HEK293 (cell line): ENCODE results near the gene PDLIM5.

Experiments
- CTCF ChIA-PET: fragments of 350-600 bp; formaldehyde crosslinking; extraction: SDS; loops from one replicate; lab custom pipeline; 2021; ENCODE audit warnings: antibody characterized with exemption; lab: Yijun Ruan, JAX
- POLR2A ChIA-PET: fragments of 300-600 bp; formaldehyde crosslinking; extraction: SDS; loops from one replicate; lab custom pipeline; 2020; ENCODE audit warnings: antibody characterized with exemption, inconsistent platforms; lab: Yijun Ruan, JAX
- H3K27ac ChIP-seq: fragments of 200-500 bp; sonication (Bioruptor generic); 2 replicates; pipeline ENCODE4 v1.5.1; 2014; ENCODE audit warnings: low read depth, low read length, control low read depth, inconsistent platforms; ENCODE audit errors: extremely low read depth
- H3K36me3 ChIP-seq, 2 experiments: fragments of 200-500 bp in 1 of 2; sonication (Bioruptor generic) in 1 of 2; 1 replicate in 1 of 2; 2 replicates in 1 of 2; pipeline ENCODE4 v1.5.1; 2014 to 2017; ENCODE audit warnings: inconsistent platforms in 2 of 2, low read length in 2 of 2; ENCODE audit not compliant: control insufficient read depth in 2 of 2, insufficient read depth in 1 of 2
- H3K4me1 ChIP-seq: fragments of 200-500 bp; sonication (Bioruptor generic); 2 replicates; pipeline ENCODE4 v1.5.1; 2014; ENCODE audit warnings: mild to moderate bottlenecking, low read length, inconsistent platforms; ENCODE audit not compliant: control insufficient read depth, insufficient read depth
- H3K4me3 ChIP-seq: 2 replicates; pipeline ENCODE4 v1.5.1; 2011; ENCODE audit warnings: low read depth, mild to moderate bottlenecking, control low read depth, low read length, moderate library complexity
- H3K9me3 ChIP-seq: fragments of 200-500 bp; sonication (Bioruptor generic); 2 replicates; pipeline ENCODE4 v1.5.1; 2014; ENCODE audit warnings: low read depth, low read length, inconsistent platforms; ENCODE audit not compliant: control insufficient read depth, insufficient read depth
- OVOL3 ChIP-seq: fragments of 450-650 bp; formaldehyde crosslinking; IDR thresholded peaks from 2 replicates; pipeline ENCODE4 v1.5.1; 2016; ENCODE audit warnings: missing biosample characterization, missing genetic modification characterization
- ZBTB21 ChIP-seq: fragments of 450-650 bp; formaldehyde crosslinking; IDR thresholded peaks from 2 replicates; pipeline ENCODE4 v1.5.1; 2017; ENCODE audit warnings: missing biosample characterization, missing genetic modification characterization
- ZFP41 ChIP-seq: fragments of 450-650 bp; formaldehyde crosslinking; IDR thresholded peaks from 2 replicates; pipeline ENCODE4 v1.5.1; 2016; ENCODE audit warnings: missing biosample characterization, missing genetic modification characterization, borderline replicate concordance
- ZNF23 ChIP-seq: fragments of 450-650 bp; formaldehyde crosslinking; IDR thresholded peaks from 2 replicates; pipeline ENCODE4 v1.5.1; 2016; ENCODE audit warnings: missing biosample characterization, missing genetic modification characterization, borderline replicate concordance
- ZNF266 ChIP-seq: fragments of 450-650 bp; formaldehyde crosslinking; IDR thresholded peaks from 2 replicates; pipeline ENCODE4 v1.5.1; 2016; ENCODE audit warnings: missing biosample characterization, missing genetic modification characterization, low read depth
- ZNF335 ChIP-seq: fragments of 450-650 bp; formaldehyde crosslinking; conservative IDR thresholded peaks from 2 replicates; pipeline ENCODE4 v1.5.1; 2016; ENCODE audit warnings: missing biosample characterization, missing genetic modification characterization
- ZNF561 ChIP-seq: fragments of 450-650 bp; IDR thresholded peaks from 2 replicates; pipeline ENCODE4 v1.5.1; 2018; ENCODE audit warnings: missing biosample characterization, missing genetic modification characterization, borderline replicate concordance
- ZNF585B ChIP-seq: fragments of 450-650 bp; formaldehyde crosslinking; IDR thresholded peaks from 2 replicates; pipeline ENCODE4 v1.5.1; 2016; ENCODE audit warnings: missing biosample characterization, missing genetic modification characterization
- ZNF624 ChIP-seq: fragments of 450-650 bp; formaldehyde crosslinking; IDR thresholded peaks from 2 replicates; pipeline ENCODE4 v1.5.1; 2017; ENCODE audit warnings: missing biosample characterization, missing genetic modification characterization
- ZNF639 ChIP-seq: fragments of 450-650 bp; formaldehyde crosslinking; IDR thresholded peaks from 2 replicates; pipeline ENCODE4 v1.5.1; 2016; ENCODE audit warnings: missing biosample characterization, missing genetic modification characterization
- ZNF785 ChIP-seq: fragments of 450-650 bp; formaldehyde crosslinking; IDR thresholded peaks from 2 replicates; pipeline ENCODE4 v1.5.1; 2016; ENCODE audit warnings: missing biosample characterization, missing genetic modification characterization
- ZNF791 ChIP-seq: fragments of 450-650 bp; formaldehyde crosslinking; IDR thresholded peaks from 2 replicates; pipeline ENCODE4 v1.5.1; 2016; ENCODE audit warnings: missing biosample characterization, missing genetic modification characterization
- TF ChIP-seq, protein P1 (sequence below): fragments of 450-650 bp; IDR thresholded peaks from 2 replicates; pipeline ENCODE4 v1.5.1; 2018; ENCODE audit warnings: missing biosample characterization, missing genetic modification characterization
- TF ChIP-seq, protein P2 (sequence below): fragments of 450-650 bp; formaldehyde crosslinking; IDR thresholded peaks from 2 replicates; pipeline ENCODE4 v1.5.1; 2016; ENCODE audit warnings: missing biosample characterization, missing genetic modification characterization
- TF ChIP-seq, protein P3 (sequence below): fragments of 450-650 bp; formaldehyde crosslinking; IDR thresholded peaks from 2 replicates; pipeline ENCODE4 v1.5.1; 2017; ENCODE audit warnings: missing biosample characterization, missing genetic modification characterization
- TF ChIP-seq, protein P4 (sequence below): fragments of 450-650 bp; formaldehyde crosslinking; IDR thresholded peaks from 2 replicates; pipeline ENCODE4; 2016; ENCODE audit warnings: missing biosample characterization, missing genetic modification characterization

The PDLIM5 gene

DNA sequence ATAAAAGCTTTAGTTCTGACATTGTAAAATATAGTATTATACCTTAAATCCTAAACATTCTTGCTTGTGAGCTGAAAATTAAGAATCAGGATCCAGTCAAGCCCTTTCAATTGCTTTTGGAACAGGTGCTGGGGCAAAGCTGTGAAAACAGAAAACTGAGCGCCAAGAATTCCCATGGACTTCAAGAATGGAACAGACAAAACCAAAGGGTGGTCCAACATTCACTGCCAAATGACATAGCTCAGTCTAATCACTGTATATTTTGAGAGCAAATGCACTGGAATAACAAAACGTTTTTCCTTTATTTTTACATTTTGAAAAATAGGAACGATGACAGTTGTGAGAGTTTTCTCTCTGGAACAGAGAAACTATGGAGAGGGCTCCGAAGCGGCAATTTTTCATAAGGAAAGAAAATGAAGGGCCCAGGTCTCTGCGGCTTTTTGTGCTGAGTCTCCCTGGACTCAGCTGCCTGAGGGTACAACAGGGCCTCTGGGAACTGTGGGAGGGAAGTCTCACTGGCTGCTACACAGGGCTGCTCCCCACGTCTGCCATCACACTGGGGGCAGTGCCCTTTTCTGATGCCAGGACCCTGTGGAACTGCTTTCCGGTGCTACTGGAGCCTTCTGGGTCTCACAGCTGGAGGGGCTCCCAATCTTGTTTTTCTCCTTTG is 250.0 kb downstream of the PDLIM5 start:
- POLR2A ChIA-PET, result no interaction called here
- no peak overlapping the region for H3K4me3 ChIP-seq
- CTCF ChIA-PET, result interaction anchor here (0.6 to 0.9 kb wide), 2 partner anchors 9 to 311 kb away, joined by 3 to 4 read pairs; no protein-coding TSS in a partner anchor

DNA sequence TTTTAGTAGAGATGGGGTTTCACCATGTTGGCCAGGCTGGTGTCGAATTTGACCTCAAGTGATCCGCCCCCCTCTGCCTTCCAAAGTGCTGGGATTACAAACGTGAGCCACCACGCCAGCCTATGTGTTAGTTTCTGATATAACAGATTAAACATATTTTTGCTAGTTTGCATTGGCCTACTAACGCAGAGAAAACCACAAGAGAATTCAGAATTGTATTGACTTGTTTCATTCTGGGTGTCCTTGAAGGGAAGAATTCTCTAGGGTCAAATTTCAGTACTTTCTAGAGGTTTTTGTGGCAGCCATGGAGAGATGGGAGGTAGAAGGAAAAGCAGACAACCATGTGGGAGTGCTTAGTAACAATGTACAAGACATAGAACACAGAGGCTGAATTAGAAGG is 259.9 kb downstream of the PDLIM5 start:
- TF ChIP-seq ZNF335 (tag by site-specific recombination), result 0 out of 2 replicates have a peak, but pooled peaks have one; percentile 16
- TF ChIP-seq, protein P1, sequence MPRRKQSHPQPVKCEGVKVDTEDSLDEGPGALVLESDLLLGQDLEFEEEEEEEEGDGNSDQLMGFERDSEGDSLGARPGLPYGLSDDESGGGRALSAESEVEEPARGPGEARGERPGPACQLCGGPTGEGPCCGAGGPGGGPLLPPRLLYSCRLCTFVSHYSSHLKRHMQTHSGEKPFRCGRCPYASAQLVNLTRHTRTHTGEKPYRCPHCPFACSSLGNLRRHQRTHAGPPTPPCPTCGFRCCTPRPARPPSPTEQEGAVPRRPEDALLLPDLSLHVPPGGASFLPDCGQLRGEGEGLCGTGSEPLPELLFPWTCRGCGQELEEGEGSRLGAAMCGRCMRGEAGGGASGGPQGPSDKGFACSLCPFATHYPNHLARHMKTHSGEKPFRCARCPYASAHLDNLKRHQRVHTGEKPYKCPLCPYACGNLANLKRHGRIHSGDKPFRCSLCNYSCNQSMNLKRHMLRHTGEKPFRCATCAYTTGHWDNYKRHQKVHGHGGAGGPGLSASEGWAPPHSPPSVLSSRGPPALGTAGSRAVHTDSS (tag by site-specific recombination), result no peak
- TF ChIP-seq, all 188 proteins: peak for 1
- CTCF ChIA-PET, result no interaction called here
- POLR2A ChIA-PET, result no interaction called here

More for the DNA sequence above, 250.0 kb downstream of the PDLIM5 start:
- no peaks in the 10 kb centered on the region for H3K36me3 ChIP-seq
- no peaks in the 10 kb centered on the region for H3K9me3 ChIP-seq
- no peak for TF ChIP-seq OVOL3
- no peak for TF ChIP-seq ZNF639 (tag by site-specific recombination)
- TF ChIP-seq ZBTB21 (tag by site-specific recombination), result no peak
- TF ChIP-seq ZNF23, result no peak
- no peak for TF ChIP-seq ZNF585B (tag by site-specific recombination)
- TF ChIP-seq ZNF561 (tag by site-specific recombination), result no peak
- H3K27ac ChIP-seq, result no peak overlapping the region
- no peaks in the 10 kb centered on the region for H3K4me1 ChIP-seq

DNA sequence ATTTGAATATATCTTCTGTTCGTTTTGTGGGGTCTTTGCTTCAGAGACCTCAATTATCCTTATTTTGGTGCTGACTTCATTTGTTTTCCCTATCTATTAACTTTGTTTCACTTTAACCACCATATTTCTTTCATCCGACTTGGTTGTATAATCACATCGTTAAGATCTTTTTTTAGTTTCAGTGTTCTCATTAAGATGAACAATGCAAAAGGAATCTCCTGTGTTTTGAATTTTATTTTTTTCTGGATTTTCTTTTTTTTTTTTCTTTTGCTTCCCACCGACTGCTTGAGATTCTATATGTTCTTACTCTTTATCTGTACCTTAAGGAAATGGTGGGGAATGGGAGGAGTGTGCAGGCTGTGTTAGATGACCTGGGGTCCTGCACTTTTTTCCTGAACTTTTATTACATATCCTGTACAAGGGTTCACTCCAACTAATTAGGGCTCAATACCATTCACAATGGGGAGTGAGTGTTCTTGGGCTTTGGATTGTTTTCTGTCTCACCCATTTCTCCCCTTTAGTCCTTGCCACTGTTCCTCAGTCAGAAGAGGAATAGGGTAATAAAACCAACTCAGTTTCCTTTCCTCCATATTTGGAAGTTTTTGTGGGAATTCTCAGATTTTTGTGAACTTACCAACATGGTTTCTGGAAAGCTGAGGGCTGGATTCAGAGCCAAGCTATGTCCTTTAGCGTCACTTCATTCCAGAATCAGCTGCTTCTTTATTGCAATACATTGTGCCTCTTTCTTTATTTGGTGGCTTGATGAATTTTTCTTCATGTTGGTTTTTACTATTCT is 262.8 kb downstream of the PDLIM5 start:
- no peak overlapping the region for H3K4me3 ChIP-seq
- H3K27ac ChIP-seq, result no peak overlapping the region
- no peaks in the 10 kb centered on the region for H3K4me1 ChIP-seq
- TF ChIP-seq ZNF624 (no peak), ZNF791 (tag by site-specific recombination) (no peak), ZFP41 (tag by site-specific recombination) (no peak), ZNF266 (no peak), ZNF785 (no peak)
- TF ChIP-seq, protein P2, sequence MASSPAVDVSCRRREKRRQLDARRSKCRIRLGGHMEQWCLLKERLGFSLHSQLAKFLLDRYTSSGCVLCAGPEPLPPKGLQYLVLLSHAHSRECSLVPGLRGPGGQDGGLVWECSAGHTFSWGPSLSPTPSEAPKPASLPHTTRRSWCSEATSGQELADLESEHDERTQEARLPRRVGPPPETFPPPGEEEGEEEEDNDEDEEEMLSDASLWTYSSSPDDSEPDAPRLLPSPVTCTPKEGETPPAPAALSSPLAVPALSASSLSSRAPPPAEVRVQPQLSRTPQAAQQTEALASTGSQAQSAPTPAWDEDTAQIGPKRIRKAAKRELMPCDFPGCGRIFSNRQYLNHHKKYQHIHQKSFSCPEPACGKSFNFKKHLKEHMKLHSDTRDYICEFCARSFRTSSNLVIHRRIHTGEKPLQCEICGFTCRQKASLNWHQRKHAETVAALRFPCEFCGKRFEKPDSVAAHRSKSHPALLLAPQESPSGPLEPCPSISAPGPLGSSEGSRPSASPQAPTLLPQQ (tag by site-specific recombination), result no peak
- TF ChIP-seq, protein P3, sequence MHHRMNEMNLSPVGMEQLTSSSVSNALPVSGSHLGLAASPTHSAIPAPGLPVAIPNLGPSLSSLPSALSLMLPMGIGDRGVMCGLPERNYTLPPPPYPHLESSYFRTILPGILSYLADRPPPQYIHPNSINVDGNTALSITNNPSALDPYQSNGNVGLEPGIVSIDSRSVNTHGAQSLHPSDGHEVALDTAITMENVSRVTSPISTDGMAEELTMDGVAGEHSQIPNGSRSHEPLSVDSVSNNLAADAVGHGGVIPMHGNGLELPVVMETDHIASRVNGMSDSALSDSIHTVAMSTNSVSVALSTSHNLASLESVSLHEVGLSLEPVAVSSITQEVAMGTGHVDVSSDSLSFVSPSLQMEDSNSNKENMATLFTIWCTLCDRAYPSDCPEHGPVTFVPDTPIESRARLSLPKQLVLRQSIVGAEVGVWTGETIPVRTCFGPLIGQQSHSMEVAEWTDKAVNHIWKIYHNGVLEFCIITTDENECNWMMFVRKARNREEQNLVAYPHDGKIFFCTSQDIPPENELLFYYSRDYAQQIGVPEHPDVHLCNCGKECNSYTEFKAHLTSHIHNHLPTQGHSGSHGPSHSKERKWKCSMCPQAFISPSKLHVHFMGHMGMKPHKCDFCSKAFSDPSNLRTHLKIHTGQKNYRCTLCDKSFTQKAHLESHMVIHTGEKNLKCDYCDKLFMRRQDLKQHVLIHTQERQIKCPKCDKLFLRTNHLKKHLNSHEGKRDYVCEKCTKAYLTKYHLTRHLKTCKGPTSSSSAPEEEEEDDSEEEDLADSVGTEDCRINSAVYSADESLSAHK (tag by site-specific recombination), result no peak
- TF ChIP-seq, protein P4, sequence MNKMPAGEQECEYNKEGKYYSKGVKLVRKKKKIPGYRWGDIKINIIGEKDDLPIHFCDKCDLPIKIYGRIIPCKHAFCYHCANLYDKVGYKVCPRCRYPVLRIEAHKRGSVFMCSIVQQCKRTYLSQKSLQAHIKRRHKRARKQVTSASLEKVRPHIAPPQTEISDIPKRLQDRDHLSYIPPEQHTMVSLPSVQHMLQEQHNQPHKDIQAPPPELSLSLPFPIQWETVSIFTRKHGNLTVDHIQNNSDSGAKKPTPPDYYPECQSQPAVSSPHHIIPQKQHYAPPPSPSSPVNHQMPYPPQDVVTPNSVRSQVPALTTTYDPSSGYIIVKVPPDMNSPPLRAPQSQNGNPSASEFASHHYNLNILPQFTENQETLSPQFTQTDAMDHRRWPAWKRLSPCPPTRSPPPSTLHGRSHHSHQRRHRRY (tag by site-specific recombination), result no peak
- H3K9me3 ChIP-seq, result no peaks in the 10 kb centered on the region
- ChIA-PET CTCF (interaction anchor here (0.7 kb wide), 1 partner anchor 18 kb away, joined by 3 read pairs; no protein-coding TSS in a partner anchor), POLR2A (no interaction called here)
- no peaks in the 10 kb centered on the region for H3K36me3 ChIP-seq

More for the DNA sequence above, 259.9 kb downstream of the PDLIM5 start:
- Histone ChIP-seq H3K9me3 (no peaks in the 10 kb centered on the region), H3K4me1 (no peaks in the 10 kb centered on the region), H3K27ac (no peak overlapping the region), H3K4me3 (no peak overlapping the region), H3K36me3 (no peaks in the 10 kb centered on the region)
